Measurements from ENCODE around the gene GOLGA1. TPM values are rescaled to one million over a fixed set of nuclear protein-coding genes. Genes with fewer than 3 reads are reported as not detected.

The GOLGA1 gene
- total RNA-seq, 2 donors from 2014 or later, result 19.1 to 23.2 TPM

DNA sequence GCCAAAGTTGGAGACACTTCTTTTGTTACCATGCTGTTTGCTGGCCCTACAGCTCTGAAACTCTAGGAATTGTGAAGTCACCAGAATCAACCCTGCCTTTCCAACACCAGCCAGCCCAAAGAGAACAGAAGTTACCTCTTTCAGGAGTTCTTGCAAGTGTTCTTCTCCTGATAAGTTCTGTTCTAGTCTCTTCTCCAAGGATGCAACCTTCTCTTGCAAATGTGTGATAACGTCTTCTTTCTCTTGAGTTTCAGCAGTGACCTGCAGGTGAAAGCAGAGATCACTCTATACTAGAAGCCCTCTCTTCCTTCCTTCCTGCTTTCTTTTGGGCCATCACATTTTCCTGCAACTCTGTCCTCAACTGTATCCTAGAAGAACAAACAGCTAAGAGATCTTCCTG lies 29.1 kb downstream of the GOLGA1 start:
- intact Hi-C loops (cut with DNase I), result no loop called here
- H3K27ac ChIP-seq, result no peak overlapping the region
- no peak for DNase-seq
- no peaks in the 10 kb centered on the region for H3K27me3 ChIP-seq
- no peaks in the 10 kb centered on the region for H3K4me1 ChIP-seq
- no peaks in the 10 kb centered on the region for H3K36me3 ChIP-seq
- no peaks in the 10 kb centered on the region for H3K9me3 ChIP-seq
- H3K9ac ChIP-seq (ENCODE audit: low read depth in 2 of 2, low read length in 2 of 2), result no peak overlapping the region
- no peak overlapping the region for H3K4me3 ChIP-seq
- TF ChIP-seq, protein P1, sequence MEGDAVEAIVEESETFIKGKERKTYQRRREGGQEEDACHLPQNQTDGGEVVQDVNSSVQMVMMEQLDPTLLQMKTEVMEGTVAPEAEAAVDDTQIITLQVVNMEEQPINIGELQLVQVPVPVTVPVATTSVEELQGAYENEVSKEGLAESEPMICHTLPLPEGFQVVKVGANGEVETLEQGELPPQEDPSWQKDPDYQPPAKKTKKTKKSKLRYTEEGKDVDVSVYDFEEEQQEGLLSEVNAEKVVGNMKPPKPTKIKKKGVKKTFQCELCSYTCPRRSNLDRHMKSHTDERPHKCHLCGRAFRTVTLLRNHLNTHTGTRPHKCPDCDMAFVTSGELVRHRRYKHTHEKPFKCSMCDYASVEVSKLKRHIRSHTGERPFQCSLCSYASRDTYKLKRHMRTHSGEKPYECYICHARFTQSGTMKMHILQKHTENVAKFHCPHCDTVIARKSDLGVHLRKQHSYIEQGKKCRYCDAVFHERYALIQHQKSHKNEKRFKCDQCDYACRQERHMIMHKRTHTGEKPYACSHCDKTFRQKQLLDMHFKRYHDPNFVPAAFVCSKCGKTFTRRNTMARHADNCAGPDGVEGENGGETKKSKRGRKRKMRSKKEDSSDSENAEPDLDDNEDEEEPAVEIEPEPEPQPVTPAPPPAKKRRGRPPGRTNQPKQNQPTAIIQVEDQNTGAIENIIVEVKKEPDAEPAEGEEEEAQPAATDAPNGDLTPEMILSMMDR (IDR thresholded peaks at IDR 0.05), result no peak

DNA sequence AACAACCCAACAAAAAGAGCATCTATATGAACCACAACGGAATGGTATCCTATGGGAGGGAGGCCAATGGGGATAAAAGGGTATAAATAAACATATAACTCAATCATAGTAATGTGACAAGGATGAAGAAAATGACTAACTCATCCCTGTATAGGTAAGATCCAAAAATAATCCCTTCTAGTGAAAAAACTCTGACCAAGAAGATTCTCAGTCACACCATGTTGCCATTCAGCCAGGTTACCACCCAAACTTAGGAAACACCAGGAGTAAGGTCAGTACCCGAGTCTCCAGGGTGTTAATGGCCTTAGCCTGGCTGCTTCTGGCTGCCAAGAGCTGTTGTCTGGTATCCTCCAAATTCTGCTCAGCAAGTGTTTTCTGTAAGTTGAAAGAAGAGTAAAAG lies 32.8 kb downstream of the GOLGA1 start:
- TF ChIP-seq, protein P1 (IDR thresholded peaks at IDR 0.05), result no peak
- DNase-seq, result no peak
- H3K27ac ChIP-seq, result no peak overlapping the region
- no peak overlapping the region for H3K9ac ChIP-seq (ENCODE audit: low read depth in 2 of 2, low read length in 2 of 2)
- intact Hi-C loops (cut with DNase I), result no loop called here
- H3K9me3 ChIP-seq, result no peaks in the 10 kb centered on the region
- H3K4me3 ChIP-seq, result no peak overlapping the region
- H3K36me3 ChIP-seq, result no peaks in the 10 kb centered on the region
- no peaks in the 10 kb centered on the region for H3K27me3 ChIP-seq
- no peaks in the 10 kb centered on the region for H3K4me1 ChIP-seq

DNA sequence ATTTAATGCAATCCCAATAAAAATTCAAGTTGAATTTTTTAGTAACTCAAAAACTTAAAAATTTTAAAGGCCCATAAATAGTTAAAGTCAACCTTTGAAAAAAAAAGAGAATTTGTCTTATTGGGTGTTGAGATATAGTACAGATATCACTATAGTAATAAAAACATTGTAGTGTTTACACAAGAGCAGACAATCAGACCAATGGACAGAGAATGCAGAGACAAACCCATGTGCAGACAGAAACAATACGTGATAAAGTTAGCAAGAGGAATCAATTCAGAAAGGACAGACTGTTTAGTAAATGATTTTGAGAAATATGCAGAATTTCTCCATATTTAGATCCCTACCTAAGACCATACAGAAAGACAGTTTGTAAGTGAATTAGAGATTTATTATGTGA lies 33.9 kb downstream of the GOLGA1 start:
- Histone ChIP-seq H3K9ac (ENCODE audit: low read depth in 2 of 2, low read length in 2 of 2) (no peak overlapping the region), H3K4me1 (no peaks in the 10 kb centered on the region), H3K4me3 (no peak overlapping the region), H3K27ac (no peak overlapping the region), H3K36me3 (no peaks in the 10 kb centered on the region), H3K27me3 (no peaks in the 10 kb centered on the region), H3K9me3 (no peaks in the 10 kb centered on the region)
- intact Hi-C loops (cut with DNase I), result no loop called here
- DNase-seq, result no peak
- TF ChIP-seq, protein P1 (IDR thresholded peaks at IDR 0.05), result no peak

DNA sequence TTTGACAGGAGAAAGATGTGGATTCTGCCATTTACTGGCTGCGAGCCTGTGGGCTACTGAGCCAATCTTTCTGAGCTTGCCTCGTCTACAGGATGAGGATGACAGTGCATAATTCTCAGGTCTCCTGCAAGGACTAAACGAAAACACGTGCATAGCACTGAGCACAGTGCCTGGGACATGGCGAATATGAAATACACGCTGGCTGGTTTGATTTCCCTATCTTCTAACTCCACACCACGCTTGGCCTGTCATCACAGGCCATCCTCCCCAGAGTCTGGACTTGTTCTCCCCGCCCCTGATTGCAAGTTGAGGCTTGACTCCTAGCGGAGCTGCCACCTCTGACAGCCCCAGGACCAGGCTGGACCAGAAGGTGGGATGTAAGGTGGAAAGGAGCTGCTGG lies 41.0 kb downstream of the GOLGA1 start:
- DNase-seq, result no peak
- Histone ChIP-seq H3K27me3 (no peaks in the 10 kb centered on the region), H3K9ac (ENCODE audit: low read depth in 2 of 2, low read length in 2 of 2) (no peak overlapping the region), H3K4me1 (no peaks in the 10 kb centered on the region), H3K9me3 (no peaks in the 10 kb centered on the region), H3K4me3 (no peak overlapping the region), H3K27ac (no peak overlapping the region), H3K36me3 (no peaks in the 10 kb centered on the region)
- TF ChIP-seq, protein P1 (IDR thresholded peaks at IDR 0.05), result no peak
- intact Hi-C loops (cut with DNase I), result no loop called here

DNA sequence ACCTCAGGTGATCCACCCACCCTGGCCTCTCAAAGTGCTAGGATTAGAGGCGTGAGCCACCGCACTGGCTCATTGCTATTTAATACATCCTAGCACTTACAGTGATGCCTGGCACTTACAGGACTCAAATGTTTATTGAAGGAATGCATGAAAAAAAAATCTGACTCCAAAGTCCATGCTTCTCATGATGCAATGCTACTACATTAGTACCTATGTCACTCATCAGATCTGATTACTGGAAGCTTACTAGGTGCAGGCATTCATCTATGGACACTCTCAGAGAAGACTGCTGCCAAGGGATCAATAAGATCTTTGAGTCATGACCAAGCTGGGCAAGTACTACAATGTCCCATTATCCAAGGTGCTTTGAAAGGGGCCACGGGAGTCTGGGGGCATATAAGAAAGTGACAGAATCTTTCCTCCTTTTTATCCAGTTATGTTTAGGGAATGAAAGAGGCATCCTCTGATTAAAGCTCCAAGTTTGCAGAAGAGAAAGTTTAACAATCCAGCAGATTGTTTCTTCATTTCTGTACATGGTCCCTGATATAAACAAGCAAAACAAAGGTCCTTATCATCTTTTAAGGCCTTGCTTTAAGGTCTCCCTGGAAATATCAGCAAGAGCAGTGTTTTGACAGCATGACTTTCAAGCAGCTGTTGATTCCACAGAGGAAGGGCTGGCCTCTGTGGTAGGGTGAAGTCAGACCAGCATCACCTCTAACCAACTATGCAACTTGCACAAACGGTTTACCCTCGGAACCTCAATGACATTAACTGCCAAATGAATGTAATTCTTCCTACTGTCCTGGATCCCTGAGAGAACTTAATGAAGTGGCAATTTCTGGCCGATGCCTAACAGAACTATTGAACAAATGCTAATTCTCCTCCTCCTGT lies 43.1 kb downstream of the GOLGA1 start:
- no peaks in the 10 kb centered on the region for H3K9me3 ChIP-seq
- H3K4me3 ChIP-seq, result no peak overlapping the region
- H3K27me3 ChIP-seq, result no peaks in the 10 kb centered on the region
- intact Hi-C loops (cut with DNase I), result no loop called here
- no peak for DNase-seq
- TF ChIP-seq, protein P1 (IDR thresholded peaks at IDR 0.05), result no peak
- no peaks in the 10 kb centered on the region for H3K4me1 ChIP-seq
- H3K27ac ChIP-seq, result no peak overlapping the region
- no peak overlapping the region for H3K9ac ChIP-seq (ENCODE audit: low read depth in 2 of 2, low read length in 2 of 2)
- no peaks in the 10 kb centered on the region for H3K36me3 ChIP-seq

Measured in colonic mucosa (tissue), 4 donors.